H1 (cell line): ENCODE results near the gene IQSEC3. TPM values are rescaled to one million over a fixed set of nuclear protein-coding genes. Genes with fewer than 3 reads are reported as not detected.

ENCODE experiments used
- CTCF ChIA-PET: fragments of 300-600 bp; sonication (Branson Sonifier 250); formaldehyde crosslinking; loops from one replicate; lab custom pipeline; 2021; ENCODE audit not compliant: partially characterized antibody; lab: Charles Lee
- POLR2A ChIA-PET: fragments of 300-600 bp; sonication (Branson Sonifier 250); formaldehyde crosslinking; loops from one replicate; lab custom pipeline; 2021; ENCODE audit warnings: inconsistent platforms; ENCODE audit not compliant: partially characterized antibody; lab: Charles Lee
- DNase-seq, 2 experiments: peaks; one replicate each; pipeline versions ENCODE4 v3.0.0 to v3.0.0-alpha.2; 2010 to 2022; ENCODE audit warnings: low spot score in 2 of 2, low read depth in 1 of 2, mixed read lengths in 1 of 2
- FAIRE-seq: peaks from 2 replicates; lab custom pipeline; 2011; peaks lifted over from hg19 to GRCh38; lab: Jason Lieb, UNC
- H2AFZ ChIP-seq: 2 replicates; pipeline ENCODE4 v1.8.1; 2012; ENCODE audit warnings: low read length, inconsistent platforms
- H2AK5ac ChIP-seq: 2 replicates; pipeline ENCODE4 v1.6.1; 2013; ENCODE audit warnings: low read depth, low read length
- H2BK120ac ChIP-seq: replicated peaks from 2 replicates; pipeline ENCODE3; 2013; ENCODE audit warnings: low read depth, low read length, inconsistent platforms
- H2BK12ac ChIP-seq: 2 replicates; pipeline ENCODE4 v1.6.1; 2013; ENCODE audit warnings: low read depth, low read length
- H2BK15ac ChIP-seq: 2 replicates; pipeline ENCODE4 v1.6.1; 2013; ENCODE audit warnings: low read length
- H2BK20ac ChIP-seq: 2 replicates; pipeline ENCODE4 v1.6.1; 2013; ENCODE audit warnings: low read length
- H2BK5ac ChIP-seq: 2 replicates; pipeline ENCODE4 v1.6.1; 2013; ENCODE audit warnings: low read depth, low read length
- H3K14ac ChIP-seq: 2 replicates; pipeline ENCODE4 v1.6.1; 2013; ENCODE audit warnings: inconsistent platforms; ENCODE audit not compliant: insufficient read length
- H3K18ac ChIP-seq: 2 replicates; pipeline ENCODE4 v1.6.1; 2013; ENCODE audit warnings: low read length; ENCODE audit errors: extremely low read depth
- H3K23ac ChIP-seq: 2 replicates; pipeline ENCODE4 v1.6.1; 2013; ENCODE audit warnings: inconsistent platforms; ENCODE audit not compliant: insufficient read length
- H3K23me2 ChIP-seq: 2 replicates; pipeline ENCODE4 v1.6.1; 2013; ENCODE audit warnings: low read depth, low read length
- H3K27ac ChIP-seq: 2 replicates; pipeline ENCODE4 v1.6.1; 2011; ENCODE audit warnings: low read depth, low read length, inconsistent platforms
- H3K27me3 ChIP-seq, 4 experiments: replicated peaks in 1 of 4; 1 replicate in 1 of 4; 2 replicates in 3 of 4; pipeline versions ENCODE4 v1.6.1 to v1.8.1; 2011 to 2013; ENCODE audit warnings: low read length in 3 of 4, mild to moderate bottlenecking in 3 of 4, inconsistent platforms in 2 of 4, mixed read lengths in 2 of 4, moderate library complexity in 1 of 4; ENCODE audit not compliant: control insufficient read depth in 3 of 4, insufficient read depth in 3 of 4; ENCODE audit errors: extremely low read depth in 1 of 4
- H3K36me3 ChIP-seq, 4 experiments: 2 replicates each; pipeline versions ENCODE4 v1.6.1 to v1.8.1; 2011 to 2013; ENCODE audit warnings: mild to moderate bottlenecking in 4 of 4, low read length in 3 of 4, moderate library complexity in 2 of 4, control low read depth in 1 of 4, inconsistent platforms in 1 of 4; ENCODE audit not compliant: insufficient read depth in 4 of 4, control insufficient read depth in 2 of 4
- H3K4ac ChIP-seq: replicated peaks from 2 replicates; pipeline ENCODE3; 2013; ENCODE audit warnings: low read length, low read depth, mixed read lengths, inconsistent platforms; ENCODE audit not compliant: insufficient read length
- H3K4me1 ChIP-seq, 4 experiments: replicated peaks in 1 of 4; 1 replicate in 1 of 4; 2 replicates in 3 of 4; pipeline versions ENCODE4 v1.6.1 to v1.8.1; 2011 to 2013; ENCODE audit warnings: low read length in 3 of 4, inconsistent platforms in 2 of 4, mixed read lengths in 1 of 4; ENCODE audit not compliant: insufficient read depth in 4 of 4, control insufficient read depth in 3 of 4
- H3K4me2 ChIP-seq, 2 experiments: 2 replicates each; pipeline versions ENCODE4 v1.6.1 to v1.8.1; 2011 to 2013; ENCODE audit warnings: low read depth in 2 of 2, low read length in 2 of 2, control low read depth in 1 of 2, inconsistent platforms in 1 of 2, mild to moderate bottlenecking in 1 of 2; ENCODE audit not compliant: insufficient read depth in 1 of 2
- H3K4me3 ChIP-seq, 4 experiments: fragments of 200-600, 300-600 bp in 1 of 4; sonication (generic), shearing (Covaris generic), sonication (Bioruptor Twin) in 1 of 4; 2 replicates each; pipeline versions ENCODE4 v1.5.1 to v1.8.1; 2011 to 2016; ENCODE audit warnings: low read length in 4 of 4, low read depth in 3 of 4, control low read depth in 2 of 4, inconsistent platforms in 2 of 4, mild to moderate bottlenecking in 2 of 4, mixed read lengths in 1 of 4, moderate library complexity in 1 of 4; ENCODE audit not compliant: insufficient read depth in 2 of 4; ENCODE audit errors: extremely low read depth in 1 of 4
- H3K56ac ChIP-seq: replicated peaks from 2 replicates; pipeline ENCODE3; 2013; ENCODE audit warnings: low read depth, mild to moderate bottlenecking, mixed read lengths, low read length, inconsistent platforms; ENCODE audit not compliant: insufficient read length
- H3K79me1 ChIP-seq: 2 replicates; pipeline ENCODE4 v1.6.1; 2013; ENCODE audit warnings: low read depth, low read length, control low read depth
- H3K79me2 ChIP-seq, 2 experiments: 2 replicates each; pipeline versions ENCODE4 v1.6.1 to v1.8.1; 2012 to 2013; ENCODE audit warnings: low read length in 2 of 2, mild to moderate bottlenecking in 2 of 2, inconsistent platforms in 1 of 2; ENCODE audit not compliant: insufficient read depth in 2 of 2, control insufficient read depth in 1 of 2
- H3K9ac ChIP-seq, 4 experiments: replicated peaks in 1 of 4; 1 replicate in 1 of 4; 2 replicates in 3 of 4; pipeline versions ENCODE4 v1.6.1 to v1.8.1; 2011 to 2013; ENCODE audit warnings: low read depth in 3 of 4, low read length in 3 of 4, control low read depth in 2 of 4, mild to moderate bottlenecking in 2 of 4, moderate library complexity in 2 of 4, inconsistent platforms in 1 of 4; ENCODE audit errors: extremely low read depth in 1 of 4
- H3K9me3 ChIP-seq, 2 experiments: 2 replicates each; pipeline versions ENCODE4 v1.6.1 to v1.8.1; 2012 to 2013; ENCODE audit warnings: mild to moderate bottlenecking in 2 of 2, moderate library complexity in 2 of 2, control low read depth in 1 of 2, inconsistent platforms in 1 of 2, low read depth in 1 of 2, low read length in 1 of 2, mixed read lengths in 1 of 2; ENCODE audit not compliant: insufficient read depth in 2 of 2
- H4K20me1 ChIP-seq, 2 experiments: replicated peaks in 1 of 2; 2 replicates each; pipeline versions ENCODE3 to v1.8.1; 2011 to 2013; ENCODE audit warnings: inconsistent platforms in 2 of 2, low read length in 2 of 2, mild to moderate bottlenecking in 1 of 2; ENCODE audit not compliant: insufficient read depth in 2 of 2, control insufficient read depth in 1 of 2
- H4K5ac ChIP-seq: 2 replicates; pipeline ENCODE4 v1.6.1; 2013; ENCODE audit warnings: low read length, low read depth, mixed read lengths, inconsistent platforms; ENCODE audit not compliant: insufficient read length
- H4K8ac ChIP-seq: 2 replicates; pipeline ENCODE4 v1.8.0; 2013; ENCODE audit warnings: mild to moderate bottlenecking, moderate library complexity, low read length, inconsistent platforms; ENCODE audit not compliant: insufficient read depth; ENCODE audit errors: extremely low read depth
- H4K91ac ChIP-seq: replicated peaks from 2 replicates; pipeline ENCODE3; 2013; ENCODE audit warnings: low read length, mixed read lengths, inconsistent platforms; ENCODE audit not compliant: insufficient read length
- BACH1 ChIP-seq: IDR thresholded peaks from 2 replicates; pipeline ENCODE4 v1.6.1; 2012; ENCODE audit warnings: low read length, improper control_type of control experiment
- CTCF ChIP-seq, 3 experiments: IDR thresholded peaks; 1 replicate in 2 of 3; 2 replicates in 1 of 3; pipeline versions ENCODE4 v1.5.1 to v1.6.1; 2011; ENCODE audit warnings: low read length in 3 of 3, mild to moderate bottlenecking in 3 of 3, inconsistent platforms in 2 of 3, low read depth in 1 of 3, moderate library complexity in 1 of 3; ENCODE audit not compliant: insufficient read depth in 1 of 3; ENCODE audit errors: control extremely low read depth in 1 of 3
- EZH2 ChIP-seq: fragments of 200-600 bp; sonication (generic); IDR thresholded peaks from 2 replicates; pipeline ENCODE4 v1.7.1; 2012; ENCODE audit warnings: low read depth, mild to moderate bottlenecking, moderate library complexity, low read length, inconsistent platforms; ENCODE audit not compliant: severe bottlenecking
- HDAC6 ChIP-seq: IDR thresholded peaks from one replicate; pipeline ENCODE4 v1.7.1; 2012; ENCODE audit warnings: low read depth, mild to moderate bottlenecking, inconsistent platforms, low read length, moderate library complexity
- SP1 ChIP-seq: IDR thresholded peaks from 2 replicates; pipeline ENCODE4 v1.6.1; 2011; ENCODE audit warnings: low read depth, low read length
- SP4 ChIP-seq: IDR thresholded peaks from 2 replicates; pipeline ENCODE4 v1.6.1; 2012; ENCODE audit warnings: low read length, inconsistent platforms
- USF2 ChIP-seq: IDR thresholded peaks from 2 replicates; pipeline ENCODE4 v1.6.1; 2011; ENCODE audit warnings: low read length, improper control_type of control experiment
- WGBS, 2 experiments: shearing (Covaris generic) in 1 of 2; methylation state at CpG; one replicate each; pipeline versions ENCODE4 v1.1.6 to v1.1.7; 2013 to 2015; ENCODE audit warnings: low lambda C conversion rate in 2 of 2, mixed read lengths in 2 of 2, inconsistent platforms in 1 of 2, low coverage in 1 of 2, missing lambda C conversion rate in 1 of 2; ENCODE audit not compliant: insufficient replicate concordance in 2 of 2, insufficient coverage in 1 of 2, insufficient read length in 1 of 2; ENCODE audit errors: extremely low coverage in 1 of 2, missing lambda C conversion rate in 1 of 2; 5-methylcytosine and 5-hydroxymethylcytosine counted together
- polyA plus RNA-seq, 7 experiments: library from polyadenylated mRNA; depleted of rRNA in 3 of 7; stranded (reverse) in 5 of 7; unstranded in 2 of 7; fragments of >200 nt in 5 of 7; fragments of 200-250 nt in 2 of 7; gene quantifications; 1 replicate in 5 of 7; 2 replicates in 1 of 7; 4 replicates in 1 of 7; pipeline versions ENCODE4 v1.2.1 to v1.2.3, GENCODE V29; 2011 to 2013; ENCODE audit warnings: missing spikeins in 2 of 7, mixed read lengths in 2 of 7
- total RNA-seq: library from RNA; stranded (reverse); fragmentation: NEBNext Ultra II Directional; extraction: Animal tissue kit (Norgen Biotek cat#: 25700); gene quantifications from 2 replicates; pipeline ENCODE4 v1.2.1, GENCODE V29; 2021

The IQSEC3 gene
- total and polyA plus RNA-seq, 2 of the 8 experiments (the other 6 are each of a cell fraction or from before 2014, with no cell fraction given), result 1.2 to 3.1 TPM

- no peak overlapping the region for H3K27ac ChIP-seq
- no peak for TF ChIP-seq BACH1
- no peak for TF ChIP-seq SP4
- TF ChIP-seq SP1, result no peak
- no peak for TF ChIP-seq EZH2
- TF ChIP-seq HDAC6, result no peak
- TF ChIP-seq CTCF (IDR thresholded peaks at IDR 0.05; ENCODE audit: control extremely low read depth in 1 of 3, insufficient read depth in 1 of 3, low read depth in 1 of 3, low read length in 3 of 3), result no peak
- TF ChIP-seq USF2, result no peak
- no peak overlapping the region for H2AFZ ChIP-seq
- no peaks in the 10 kb centered on the region for H4K20me1 ChIP-seq
- no peaks in the 10 kb centered on the region for H3K79me1 ChIP-seq
- H2BK20ac ChIP-seq, result no peak overlapping the region
- peaks cover 0 to 17% (median 9%) of the 10 kb centered on the region in 4 experiments; a peak in 6 of 7 replicates for H3K4me1 ChIP-seq
- H3K23ac ChIP-seq, result no peak overlapping the region
- H3K18ac ChIP-seq, result no peak overlapping the region
- H3K9me3 ChIP-seq, result no peaks in the 10 kb centered on the region
- H3K4me2 ChIP-seq, result no peak overlapping the region
- no peaks in the 10 kb centered on the region; a peak in 3 of 7 replicates for H3K27me3 ChIP-seq
- no peaks in the 10 kb centered on the region for H3K79me2 ChIP-seq
- no peak overlapping the region for H3K9ac ChIP-seq
- no peak overlapping the region for H3K56ac ChIP-seq
- H4K5ac ChIP-seq, result no peak overlapping the region
- H3K36me3 ChIP-seq, result no peaks in the 10 kb centered on the region
- no peak overlapping the region for H3K4ac ChIP-seq
- POLR2A ChIA-PET, result interaction anchor here (1.3 to 1.7 kb wide), 3 partner anchors 19 to 283 kb away, joined by 3 read pairs; partner anchors contain the start of gene KDM5A
- H3K14ac ChIP-seq, result no peak overlapping the region
- 77% methylated on average over 4 of the region's 4 CpGs; no CpG with 5 or more reads in 1 of the 2 experiments for WGBS, 2 experiments
- CTCF ChIA-PET, result interaction anchor here (0.6 to 5.5 kb wide), 27 partner anchors 10 to 1525 kb away, joined by 3 to 50 read pairs (median 4); no protein-coding TSS in a partner anchor
- 0 out of 2 replicates have a peak overlapping the region, but pooled peaks have one; percentile 76 for H2BK15ac ChIP-seq
- DNase-seq (no peak), FAIRE-seq (no peak)
- H3K4me3 ChIP-seq, result no peak overlapping the region
- no peak overlapping the region for H2BK12ac ChIP-seq
- no peaks in the 10 kb centered on the region; the same call in 1 of the 2 replicates for H3K23me2 ChIP-seq
- H2BK5ac ChIP-seq, result no peak overlapping the region
- no peak overlapping the region for H4K8ac ChIP-seq
- H4K91ac ChIP-seq, result no peak overlapping the region
- H2BK120ac ChIP-seq, result no peak overlapping the region
- H2AK5ac ChIP-seq, result no peak overlapping the region
Measured at GRCh38 chr12:105696-106095, 39.1 kb downstream of the IQSEC3 start.
